ENCODE measurements around the gene COL4A5.
"Not testable (repeated sequence)": the region's sequence is repeated elsewhere in the genome, so short reads cannot be mapped to it uniquely, and the experiment has no call there.

DNA sequence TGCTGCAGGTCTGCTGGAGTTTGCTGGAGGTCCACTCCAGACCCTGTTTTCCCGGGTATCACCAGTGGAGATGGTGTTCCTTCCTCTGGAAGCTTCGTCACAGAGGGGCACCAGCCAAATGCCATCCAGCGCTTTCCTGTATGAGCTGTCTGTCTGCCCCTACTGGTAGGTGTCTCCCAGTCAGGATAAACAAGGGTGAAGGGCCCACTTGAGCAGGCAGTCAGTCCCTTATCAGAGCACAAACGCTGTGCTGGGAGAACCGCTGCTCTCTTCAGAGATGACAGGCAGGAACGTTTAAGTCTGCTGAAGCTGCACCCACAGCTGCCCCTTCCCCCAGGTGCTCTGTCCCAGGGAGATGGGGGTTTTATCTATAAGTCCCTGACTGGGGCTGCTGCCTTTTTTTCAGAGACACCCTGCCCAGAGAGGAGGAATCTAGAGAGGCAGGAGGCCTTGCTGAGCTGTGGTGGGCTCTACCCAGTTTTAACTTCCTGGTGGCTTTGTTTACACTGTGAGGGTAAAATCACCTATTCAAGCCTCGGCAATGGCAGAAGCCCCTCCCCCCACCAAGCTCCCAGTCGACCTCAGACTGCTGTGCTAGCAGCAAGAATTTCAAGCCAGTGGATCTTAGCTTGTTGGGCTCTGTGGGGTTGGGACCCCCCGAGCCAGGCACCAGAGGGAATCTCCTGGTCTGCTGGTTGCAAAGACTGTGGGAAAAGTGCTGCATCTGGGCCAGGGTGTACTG is 48.5 kb upstream of the COL4A5 start:
- TF ChIP-seq, protein P1, sequence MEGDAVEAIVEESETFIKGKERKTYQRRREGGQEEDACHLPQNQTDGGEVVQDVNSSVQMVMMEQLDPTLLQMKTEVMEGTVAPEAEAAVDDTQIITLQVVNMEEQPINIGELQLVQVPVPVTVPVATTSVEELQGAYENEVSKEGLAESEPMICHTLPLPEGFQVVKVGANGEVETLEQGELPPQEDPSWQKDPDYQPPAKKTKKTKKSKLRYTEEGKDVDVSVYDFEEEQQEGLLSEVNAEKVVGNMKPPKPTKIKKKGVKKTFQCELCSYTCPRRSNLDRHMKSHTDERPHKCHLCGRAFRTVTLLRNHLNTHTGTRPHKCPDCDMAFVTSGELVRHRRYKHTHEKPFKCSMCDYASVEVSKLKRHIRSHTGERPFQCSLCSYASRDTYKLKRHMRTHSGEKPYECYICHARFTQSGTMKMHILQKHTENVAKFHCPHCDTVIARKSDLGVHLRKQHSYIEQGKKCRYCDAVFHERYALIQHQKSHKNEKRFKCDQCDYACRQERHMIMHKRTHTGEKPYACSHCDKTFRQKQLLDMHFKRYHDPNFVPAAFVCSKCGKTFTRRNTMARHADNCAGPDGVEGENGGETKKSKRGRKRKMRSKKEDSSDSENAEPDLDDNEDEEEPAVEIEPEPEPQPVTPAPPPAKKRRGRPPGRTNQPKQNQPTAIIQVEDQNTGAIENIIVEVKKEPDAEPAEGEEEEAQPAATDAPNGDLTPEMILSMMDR (IDR thresholded peaks at IDR 0.05), result not testable (repeated sequence)
- TF ChIP-seq POLR2A (IDR thresholded peaks at IDR 0.05), result not testable (repeated sequence)
